ENCODE measurements around the gene GLIS2.

GLIS2 gene

GRCh38 chr16:4369007-4369733 is 53.3 kb downstream of the GLIS2 start:
- DNase-seq (ENCODE audit: low spot score), result no peak

- DNase-seq (ENCODE audit: low spot score), result no peak
Measured at GRCh38 chr16:4370151-4370550, 54.3 kb downstream of the GLIS2 start.

DNA sequence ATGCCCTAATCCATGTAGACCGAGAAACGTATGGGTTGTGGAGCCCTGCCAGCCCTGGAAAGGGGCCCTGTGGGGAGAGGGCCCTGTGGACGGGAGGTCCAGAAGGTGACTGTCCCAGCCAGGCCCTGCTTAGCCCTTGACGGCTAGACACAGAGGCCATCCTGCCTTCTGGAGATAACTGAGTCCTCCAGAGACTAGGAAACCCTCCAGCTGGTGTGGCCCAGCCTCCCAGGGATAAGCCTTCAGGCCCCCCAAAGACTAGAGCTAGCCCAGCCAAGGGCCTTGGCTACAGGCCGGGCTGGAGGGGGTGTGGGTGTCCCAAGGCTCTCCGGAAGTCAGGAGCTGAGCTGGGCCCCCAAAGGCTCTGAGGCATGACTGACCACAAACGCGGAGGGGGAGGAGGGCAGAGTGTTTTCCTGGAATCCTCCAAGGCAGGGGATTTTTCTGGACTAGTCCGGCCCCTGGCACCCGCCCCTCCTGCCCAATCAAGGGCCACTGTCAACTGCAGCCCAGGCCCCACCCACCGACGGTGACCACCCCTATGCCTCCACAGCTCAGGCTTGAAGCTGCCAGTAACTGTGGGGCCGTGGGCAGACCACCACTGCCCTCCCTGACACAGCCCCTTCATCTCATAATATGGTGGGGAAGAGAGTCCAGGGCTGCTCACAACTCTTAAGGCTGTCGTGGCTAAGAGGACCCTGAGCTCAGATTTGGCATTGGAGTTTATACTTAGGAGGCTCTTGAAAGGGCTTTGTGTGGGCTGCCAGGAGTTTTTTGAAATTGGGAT is 54.9 kb downstream of the GLIS2 start:
- DNase-seq (ENCODE audit: low spot score), result no peak

GRCh38 chr16:4371357-4372000 is 55.6 kb downstream of the GLIS2 start, which contains the start of gene VASN:
TSS of gene VASN (plus strand) at chr16:4371848. CDS start at chr16:4380878, 9,030 bp downstream.
- DNase-seq (ENCODE audit: low spot score), result peak; percentile 84

GRCh38 chr16:4372001-4372577 is 56.2 kb downstream of the GLIS2 start:
- DNase-seq (ENCODE audit: low spot score), result no peak

GRCh38 chr16:4372578-4373355 is 56.9 kb downstream of the GLIS2 start:
- peak; percentile 63 for DNase-seq (ENCODE audit: low spot score)

DNA sequence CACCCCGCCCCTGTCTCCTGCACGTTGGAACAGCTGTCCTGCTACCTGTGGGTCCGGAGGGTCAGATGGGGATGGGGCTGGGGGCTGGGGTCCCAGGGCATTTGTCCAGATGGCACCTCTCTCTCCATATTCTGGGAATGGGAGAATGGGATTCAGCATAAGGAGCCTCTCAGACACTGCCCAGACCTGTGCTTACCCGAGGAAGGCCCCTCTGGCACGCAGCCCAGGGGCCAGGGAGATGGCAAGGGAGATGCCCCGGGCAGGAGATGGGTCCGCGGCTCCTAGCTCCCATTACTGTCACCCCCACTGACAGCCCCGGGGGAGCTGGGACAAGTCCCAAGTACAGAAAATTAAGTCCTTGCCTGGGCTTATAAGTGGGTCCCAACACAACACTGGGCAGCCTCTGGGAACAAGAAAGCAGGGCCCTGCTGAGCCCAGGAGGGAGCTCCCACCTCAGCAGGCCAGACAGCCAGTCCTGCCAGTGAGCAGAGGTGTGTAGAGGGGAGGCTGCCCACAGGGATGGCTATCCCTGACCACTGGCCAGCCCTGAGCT is 57.6 kb downstream of the GLIS2 start:
- no peak for DNase-seq (ENCODE audit: low spot score)

DNA sequence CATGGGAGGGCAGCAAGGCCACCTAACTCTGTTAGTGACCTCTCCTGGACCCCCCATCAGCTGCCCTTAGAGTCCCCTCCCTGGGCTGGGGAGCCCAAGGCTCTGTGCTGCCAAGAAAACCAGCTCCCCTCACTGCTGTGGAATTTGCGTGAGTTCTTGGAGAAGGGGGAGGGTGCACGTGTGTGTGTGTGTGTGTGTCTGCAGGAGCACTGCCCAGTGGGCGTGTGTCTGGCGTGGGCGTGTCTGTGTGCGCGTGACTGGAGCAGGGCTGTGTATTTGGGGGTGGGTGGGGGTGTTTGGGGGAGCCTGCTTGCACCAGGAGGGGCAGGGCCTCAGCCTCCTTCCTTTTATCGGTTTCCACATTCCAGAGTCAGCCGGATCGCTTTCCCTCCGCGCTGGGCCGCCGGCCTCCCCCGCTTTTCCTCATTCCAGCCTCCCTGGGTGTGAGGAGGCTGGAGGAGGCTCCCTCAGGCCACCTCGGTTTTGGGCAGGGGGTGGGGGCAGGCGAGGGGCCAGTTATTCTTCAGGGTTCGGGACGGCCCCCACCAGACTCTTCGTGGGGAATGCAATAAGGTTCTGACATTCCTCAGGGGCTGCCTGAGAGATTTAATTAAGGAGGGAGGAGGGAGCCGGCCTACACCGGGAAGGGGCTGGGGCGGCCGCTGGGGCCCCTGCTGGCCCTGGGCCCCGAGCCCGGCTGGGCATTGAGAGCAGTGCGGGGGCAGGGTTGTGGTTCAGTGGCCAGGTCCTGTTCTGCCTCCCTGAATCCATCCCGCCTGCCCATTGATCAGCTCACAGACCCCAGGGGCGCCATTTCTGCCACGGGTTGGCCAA is 58.3 kb downstream of the GLIS2 start:
- no peak for DNase-seq (ENCODE audit: low spot score)

- DNase-seq (ENCODE audit: low spot score), result no peak
Measured at GRCh38 chr16:4375717-4376116, 59.9 kb downstream of the GLIS2 start.

GRCh38 chr16:4376126-4376892 is 60.4 kb downstream of the GLIS2 start:
- DNase-seq (ENCODE audit: low spot score), result no peak

GRCh38 chr16:4376893-4377572 is 61.2 kb downstream of the GLIS2 start:
- DNase-seq (ENCODE audit: low spot score), result no peak

DNA sequence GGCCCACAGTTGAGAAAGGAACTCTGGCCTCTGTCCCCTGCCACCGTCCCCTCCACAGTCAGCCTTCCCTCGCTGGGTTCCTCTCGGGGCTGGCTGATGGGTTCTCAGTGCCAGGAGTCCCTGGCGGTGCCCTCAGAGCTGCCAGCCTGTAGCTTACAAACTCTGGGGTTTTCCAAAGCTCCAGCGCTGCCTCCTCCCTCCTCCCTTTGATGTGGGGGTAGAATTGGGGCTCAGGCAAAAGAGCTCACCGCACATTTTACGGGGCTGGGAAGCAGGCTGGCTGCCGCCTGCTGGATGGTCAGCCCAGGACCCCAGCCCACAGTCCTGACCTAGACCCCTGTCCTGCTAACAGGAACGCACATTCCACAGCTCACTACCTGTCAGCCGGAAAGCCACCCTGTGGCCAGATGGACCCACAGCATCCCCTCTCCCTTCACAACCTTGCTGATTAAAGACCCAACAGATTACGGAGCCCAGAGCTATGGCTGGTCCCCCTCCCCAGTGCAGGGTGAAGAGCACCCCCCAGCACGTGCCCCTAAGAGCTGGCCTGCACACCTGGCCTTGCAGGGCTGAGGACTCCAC is 61.8 kb downstream of the GLIS2 start:
- no peak for DNase-seq (ENCODE audit: low spot score)

DNA sequence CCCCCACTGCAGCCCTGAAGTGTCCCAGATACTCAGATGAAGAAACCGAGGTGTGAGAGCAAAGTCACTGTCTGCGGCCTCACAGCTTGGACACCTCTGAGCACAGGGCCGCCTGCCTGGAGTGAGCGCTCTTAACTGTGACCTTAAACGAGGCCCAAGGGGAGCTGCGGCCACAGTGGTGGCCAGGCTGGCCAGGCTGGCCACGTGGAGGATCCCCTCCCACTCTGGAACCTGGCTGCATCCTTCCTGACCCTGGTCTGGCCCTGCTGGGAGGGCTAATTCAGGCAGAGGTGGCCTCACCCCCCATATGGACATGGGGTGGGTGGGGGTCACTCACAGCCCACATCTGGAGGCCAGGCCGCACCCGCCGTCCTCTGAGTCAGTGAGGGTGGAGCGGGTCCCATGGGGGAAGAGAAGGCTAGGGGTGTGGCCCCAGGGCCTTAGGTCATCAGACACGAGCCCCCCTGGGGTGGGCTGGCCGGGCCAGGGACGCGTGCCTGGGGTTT is 62.3 kb downstream of the GLIS2 start:
- no peak for DNase-seq (ENCODE audit: low spot score)

GRCh38 chr16:4378999-4379690 is 63.3 kb downstream of the GLIS2 start:
- no peak for DNase-seq (ENCODE audit: low spot score)

DNA sequence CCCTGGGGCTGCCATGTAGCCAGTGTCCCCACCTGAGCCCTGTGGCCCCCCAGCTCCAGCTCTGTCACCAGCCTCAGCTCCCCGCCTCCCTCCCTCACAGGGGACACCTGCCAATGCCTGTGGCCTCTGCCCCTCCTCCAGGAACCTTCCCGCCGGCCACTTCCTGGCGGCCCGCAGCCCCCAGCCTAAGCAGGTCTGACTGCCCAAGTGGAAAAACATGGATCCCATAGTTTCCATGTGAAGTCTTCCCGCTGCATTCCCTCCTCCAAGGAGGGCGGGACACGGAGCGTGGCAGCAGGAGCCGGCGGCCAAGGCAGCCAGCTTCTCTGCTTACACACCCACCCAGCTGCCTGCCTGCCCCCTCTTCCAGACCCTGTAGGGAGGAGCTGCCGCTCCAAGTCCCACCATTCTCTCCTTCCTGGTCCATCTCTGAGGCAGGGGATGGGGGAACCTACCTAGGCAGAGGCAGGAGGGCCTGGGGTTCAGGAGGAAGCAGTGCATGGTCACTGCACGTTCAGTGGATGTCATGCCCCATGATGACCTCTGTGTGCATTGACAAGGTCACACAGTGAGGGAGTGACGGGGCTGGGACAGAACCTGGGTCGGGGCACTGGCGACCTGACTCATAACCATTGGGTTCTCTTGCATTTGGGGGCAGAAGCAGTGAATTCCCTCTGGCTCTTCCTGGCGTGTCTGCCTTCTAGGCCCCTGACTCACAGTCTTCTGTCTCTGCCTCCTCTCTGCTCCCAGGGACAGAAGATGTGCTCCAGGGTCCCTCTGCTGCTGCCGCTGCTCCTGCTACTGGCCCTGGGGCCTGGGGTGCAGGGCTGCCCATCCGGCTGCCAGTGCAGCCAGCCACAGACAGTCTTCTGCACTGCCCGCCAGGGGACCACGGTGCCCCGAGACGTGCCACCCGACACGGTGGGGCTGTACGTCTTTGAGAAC is 64.5 kb downstream of the GLIS2 start:
- no peak for DNase-seq (ENCODE audit: low spot score)
